ENCODE measurements around the gene BCL2L15. TPM values are rescaled to one million over a fixed set of nuclear protein-coding genes. Genes with fewer than 3 reads are reported as not detected.
A peak's percentile ranks its signal among the peaks of the same experiment; 100 is the strongest.
"Not testable (repeated sequence)": the region's sequence is repeated elsewhere in the genome, so short reads cannot be mapped to it uniquely, and the experiment has no call there.

Gene BCL2L15
- total RNA-seq, 2 donors from 2014 or later: 1.1 to 1.3 TPM

- Mint-ChIP-seq H3K9me3 (no peaks in the 10 kb centered on the region), H3K36me3 (peaks cover 21 to 57% of the 10 kb centered on the region in 2 donors), H3K27ac (peak overlapping the region in 1 of 2 donors; percentile 6)
- DNase-seq (ENCODE audit: low spot score in 2 of 2): no peak
- ATAC-seq: no peak
Observed at GRCh38 chr1:113858418-113858817, 29.0 kb downstream of the BCL2L15 start.

GRCh38 chr1:113857776-113858175 lies 29.6 kb downstream of the BCL2L15 start:
- ATAC-seq (no peak), DNase-seq (ENCODE audit: low spot score in 2 of 2) (no peak)
- Mint-ChIP-seq H3K27ac (no peak overlapping the region), H3K9me3 (no peaks in the 10 kb centered on the region), H3K36me3 (peaks cover 21 to 50% of the 10 kb centered on the region in 2 donors)

- ATAC-seq: no peak
- peaks cover 21 to 44% of the 10 kb centered on the region in 2 donors for H3K36me3 Mint-ChIP-seq
Observed at GRCh38 chr1:113856401-113856790, 31.0 kb downstream of the BCL2L15 start.

GRCh38 chr1:113855630-113856400 lies 31.6 kb downstream of the BCL2L15 start:
- H3K9me3 Mint-ChIP-seq: no peaks in the 10 kb centered on the region
- peaks cover 21 to 44% of the 10 kb centered on the region in 2 donors for H3K36me3 Mint-ChIP-seq
- ATAC-seq: no peak
- DNase-seq (ENCODE audit: low spot score in 2 of 2): no peak
- peak overlapping the region in 1 of 2 donors; percentile 12 for H3K27ac Mint-ChIP-seq

More at GRCh38 chr1:113856401-113856790, 31.0 kb downstream of the BCL2L15 start:
- Mint-ChIP-seq H3K9me3 (no peaks in the 10 kb centered on the region), H3K27ac (no peak overlapping the region)
- no peak for DNase-seq (ENCODE audit: low spot score in 2 of 2)

GRCh38 chr1:113854234-113854633 lies 33.1 kb downstream of the BCL2L15 start:
- Mint-ChIP-seq H3K36me3 (peaks cover 21 to 40% of the 10 kb centered on the region in 2 donors), H3K9me3 (no peaks in the 10 kb centered on the region), H3K27ac (no peak overlapping the region)
- DNase-seq (ENCODE audit: low spot score in 2 of 2) (no peak), ATAC-seq (peak in 1 of 2 donors; percentile 66)

- not testable (repeated sequence) for DNase-seq (ENCODE audit: low spot score in 2 of 2); H3K27ac Mint-ChIP-seq; H3K9me3 Mint-ChIP-seq; ATAC-seq
- peaks cover 19 to 44% of the 10 kb centered on the region in 2 donors for H3K36me3 Mint-ChIP-seq
Observed at GRCh38 chr1:113852694-113853093, 34.7 kb downstream of the BCL2L15 start.

GRCh38 chr1:113850127-113850796 lies 37.1 kb downstream of the BCL2L15 start:
- no peak for ATAC-seq
- peak overlapping the region in 1 of 2 donors; percentile 40 for H3K27ac Mint-ChIP-seq
- no peak for DNase-seq (ENCODE audit: low spot score in 2 of 2)
- H3K9me3 Mint-ChIP-seq: peaks cover 0 to 4% of the 10 kb centered on the region in 2 donors
- H3K36me3 Mint-ChIP-seq: peaks cover 17 to 49% of the 10 kb centered on the region in 2 donors

- peaks cover 0 to 4% of the 10 kb centered on the region in 2 donors for H3K9me3 Mint-ChIP-seq
- H3K36me3 Mint-ChIP-seq: peaks cover 11 to 38% of the 10 kb centered on the region in 2 donors
Observed at GRCh38 chr1:113849072-113849471, 38.3 kb downstream of the BCL2L15 start.

GRCh38 chr1:113846391-113847035 lies 40.9 kb downstream of the BCL2L15 start:
- H3K27ac Mint-ChIP-seq: no peak overlapping the region
- H3K36me3 Mint-ChIP-seq: peaks cover 11 to 46% of the 10 kb centered on the region in 2 donors
- H3K9me3 Mint-ChIP-seq: peaks cover 0 to 4% of the 10 kb centered on the region in 2 donors
- DNase-seq (ENCODE audit: low spot score in 2 of 2) (no peak), ATAC-seq (no peak)

More at GRCh38 chr1:113849072-113849471, 38.3 kb downstream of the BCL2L15 start:
- ATAC-seq (no peak), DNase-seq (ENCODE audit: low spot score in 2 of 2) (no peak)
- no peak overlapping the region for H3K27ac Mint-ChIP-seq

- no peaks in the 10 kb centered on the region for H3K9me3 Mint-ChIP-seq
- peaks cover 7 to 31% of the 10 kb centered on the region in 2 donors for H3K36me3 Mint-ChIP-seq
- ATAC-seq (no peak), DNase-seq (ENCODE audit: low spot score in 2 of 2) (no peak)
- no peak overlapping the region for H3K27ac Mint-ChIP-seq
Observed at GRCh38 chr1:113836534-113836933, 50.8 kb downstream of the BCL2L15 start.

GRCh38 chr1:113835686-113836290 lies 51.6 kb downstream of the BCL2L15 start:
- Mint-ChIP-seq H3K9me3 (no peaks in the 10 kb centered on the region), H3K27ac (no peak overlapping the region), H3K36me3 (peaks cover 5 to 23% of the 10 kb centered on the region in 2 donors)
- no peak for ATAC-seq
- DNase-seq (ENCODE audit: low spot score in 2 of 2): no peak

GRCh38 chr1:113834716-113835115 lies 52.7 kb downstream of the BCL2L15 start:
- ATAC-seq (no peak), DNase-seq (ENCODE audit: low spot score in 2 of 2) (no peak)

More at GRCh38 chr1:113834716-113835115, 52.7 kb downstream of the BCL2L15 start:
- Mint-ChIP-seq H3K27ac (no peak overlapping the region), H3K36me3 (peaks cover 0 to 15% of the 10 kb centered on the region in 2 donors), H3K9me3 (no peaks in the 10 kb centered on the region)

Other genes with a start within 250 kb of the BCL2L15 start
- 10 to 100 TPM; 17.0 to 24.5 TPM for gene PHTF1, start 128.1 kb downstream of the BCL2L15 start, total RNA-seq
- gene RSBN1, start 75.1 kb downstream of the BCL2L15 start, total RNA-seq: 10 to 100 TPM; 21.6 to 28.3 TPM
- gene PTPN22, start 15.9 kb downstream of the BCL2L15 start, total RNA-seq: 10 to 100 TPM; 54.4 to 55.3 TPM
- 10 to 100 TPM; 58.9 to 71.6 TPM for gene AP4B1, start 17.2 kb upstream of the BCL2L15 start, total RNA-seq
- gene DCLRE1B, start 17.7 kb upstream of the BCL2L15 start, total RNA-seq: 10 to 100 TPM; 15.9 to 21.8 TPM
- gene HIPK1, start 41.7 kb upstream of the BCL2L15 start, total RNA-seq: 10 to 100 TPM; 43.7 to 75.8 TPM
- gene OLFML3, start 91.9 kb upstream of the BCL2L15 start, total RNA-seq: under 1 TPM; 0.33 to 0.64 TPM